ENCODE measurements around the gene TANC1.

Gene TANC1

DNA sequence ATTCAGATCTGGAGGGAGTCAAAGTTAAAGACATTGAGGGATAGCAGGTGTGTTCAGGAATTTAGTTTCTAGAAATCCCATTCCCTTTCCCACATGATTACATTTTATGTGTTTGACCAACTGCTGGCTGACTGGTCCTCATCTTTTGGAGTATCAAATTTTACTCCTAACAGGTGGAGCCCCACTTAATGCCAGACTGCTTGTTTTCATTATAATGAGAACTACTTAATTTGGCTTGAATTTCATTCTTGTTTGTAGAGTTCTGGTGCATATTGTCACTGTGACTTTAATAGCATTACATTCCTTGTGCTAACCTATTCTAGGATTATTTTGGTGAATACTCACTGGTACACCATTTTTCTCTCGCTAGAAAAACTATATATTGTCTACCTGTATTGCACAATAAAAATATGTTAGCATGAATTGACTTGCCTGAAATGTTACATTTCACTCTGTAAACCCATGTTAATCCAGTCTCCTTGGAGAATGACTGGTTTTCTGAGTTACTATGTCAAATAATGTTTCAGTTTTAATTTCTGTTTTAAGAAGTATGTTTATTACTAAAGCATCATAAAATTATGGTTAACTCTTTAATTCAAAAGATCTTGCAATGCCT is 98.2 kb downstream of the TANC1 start:
- no peak for DNase-seq

DNA sequence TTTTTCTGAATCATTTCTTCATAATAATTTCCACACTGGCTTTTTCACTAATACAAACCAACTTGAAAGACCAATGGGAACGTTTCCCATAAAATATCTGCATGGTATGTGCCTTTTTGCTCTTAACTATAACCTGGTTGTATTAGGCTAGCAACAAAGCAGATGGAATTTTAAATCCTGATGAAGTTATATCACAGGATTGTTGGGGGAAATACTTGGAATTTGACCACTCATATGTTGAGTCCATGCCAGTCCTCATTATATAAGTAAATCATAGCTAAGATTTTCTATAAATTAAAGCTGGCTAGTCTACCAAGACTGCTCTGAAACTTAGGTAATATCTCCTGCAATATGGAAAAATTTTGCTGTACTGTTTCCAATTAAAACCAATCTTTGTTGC is 99.5 kb downstream of the TANC1 start:
- DNase-seq = no peak

DNA sequence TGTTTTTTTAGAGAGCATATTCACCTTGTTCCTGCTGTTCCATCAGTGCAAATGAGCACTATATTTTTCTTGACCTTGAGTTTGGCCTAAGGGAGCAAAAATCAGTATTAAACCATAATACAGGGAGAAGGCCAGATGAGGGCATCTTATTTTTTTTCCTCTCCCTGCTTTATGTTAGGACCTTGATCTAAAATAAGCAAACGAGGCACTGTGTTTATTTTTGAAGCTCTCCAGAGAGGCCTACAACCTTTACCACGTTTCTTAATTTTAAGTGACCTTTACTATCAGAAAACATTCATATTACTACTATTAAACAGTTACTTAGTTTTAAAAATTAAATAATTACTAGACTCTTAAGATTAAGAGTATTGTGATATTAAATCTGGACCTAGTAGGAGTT is 100.8 kb downstream of the TANC1 start:
- no peak for DNase-seq

DNA sequence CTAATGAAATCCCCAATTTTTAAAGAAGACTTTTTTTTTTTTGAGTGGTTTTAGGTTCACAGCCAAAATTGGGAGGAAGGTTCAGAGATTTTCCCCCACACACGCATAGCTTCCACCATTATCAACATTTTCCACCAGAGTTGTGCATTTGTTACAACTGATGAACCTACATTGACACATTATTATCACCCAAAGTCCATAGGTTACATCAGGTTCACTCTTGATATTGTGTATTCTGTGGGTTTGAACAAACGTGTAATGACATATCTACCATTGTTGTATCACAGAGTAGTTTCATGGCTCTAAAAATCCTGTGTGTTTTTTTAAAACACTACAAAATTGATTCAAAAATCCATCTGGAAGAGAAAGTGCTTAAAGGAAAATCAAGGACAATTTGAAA is 101.8 kb downstream of the TANC1 start:
- no peak for DNase-seq

DNA sequence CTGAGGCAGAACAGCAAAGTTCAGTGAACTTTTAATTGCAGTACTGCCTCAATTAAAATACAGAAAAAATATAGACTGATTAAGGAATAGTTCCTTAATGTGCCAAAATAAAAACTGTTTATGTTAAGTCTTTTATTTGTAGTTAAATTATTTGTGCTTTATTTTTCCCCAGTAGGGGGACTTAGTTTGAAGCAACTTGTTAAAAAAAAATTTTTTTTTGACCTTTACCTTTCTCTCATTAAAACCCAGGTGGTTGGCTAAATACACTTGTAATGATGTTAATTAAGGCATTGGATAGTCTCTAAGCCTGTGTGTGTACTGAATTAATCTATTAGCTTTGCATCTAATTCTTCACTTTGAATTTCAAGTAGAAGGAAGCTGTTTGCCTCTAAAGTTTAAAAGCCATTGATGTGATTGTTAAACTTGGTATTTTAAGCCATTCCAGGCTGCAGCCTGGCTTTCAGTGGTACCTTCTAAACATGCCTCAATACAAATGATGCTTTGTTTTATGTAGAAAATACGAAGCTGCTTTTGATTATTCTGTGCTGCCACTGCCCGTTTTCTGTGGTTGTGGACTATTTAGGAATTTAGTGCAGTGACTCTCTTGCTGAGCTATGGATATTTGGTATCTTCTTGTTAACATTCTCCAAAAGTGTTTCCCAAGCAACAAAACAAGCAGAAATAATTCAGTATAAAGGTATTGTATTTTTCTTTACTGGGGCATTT is 102.9 kb downstream of the TANC1 start:
- DNase-seq = no peak

DNA sequence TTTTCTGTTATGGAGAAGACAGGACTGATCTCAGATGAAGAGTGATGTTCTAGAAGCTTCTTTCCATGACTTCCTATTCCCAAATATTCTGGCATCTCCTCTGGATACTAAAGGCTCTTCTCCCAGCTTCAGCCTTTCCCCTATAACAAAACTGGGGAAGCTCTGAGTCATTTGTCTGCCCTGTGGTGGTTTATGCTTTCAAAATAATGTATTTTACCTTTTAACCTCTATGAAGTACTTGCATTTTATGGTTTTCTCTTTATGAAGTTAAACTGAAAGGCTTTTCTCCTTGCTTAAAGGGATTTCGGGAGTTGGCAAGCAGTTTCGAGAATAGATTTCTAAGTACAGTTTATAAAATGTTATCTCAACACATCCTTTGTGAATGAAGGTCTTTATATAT is 104.4 kb downstream of the TANC1 start:
- no peak for DNase-seq

DNA sequence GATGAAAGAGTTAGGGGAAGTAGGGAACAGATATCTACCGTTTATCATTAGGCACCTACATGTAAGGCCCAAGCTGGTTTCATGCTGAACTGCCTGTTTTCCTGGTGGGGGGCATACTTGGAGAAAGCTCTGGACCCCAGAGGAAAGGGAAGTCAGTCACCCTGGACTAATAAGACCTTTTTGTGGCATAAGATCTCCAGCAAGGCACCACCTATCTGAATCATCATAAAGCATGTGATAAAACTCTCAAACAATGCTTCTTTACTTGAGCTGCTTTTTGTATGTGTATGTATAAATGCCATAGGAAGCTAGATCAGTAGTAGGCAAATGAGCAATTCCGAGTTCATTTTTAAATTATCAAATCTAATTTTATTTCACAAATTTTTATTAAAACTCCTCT is 104.8 kb downstream of the TANC1 start:
- no peak for DNase-seq

DNA sequence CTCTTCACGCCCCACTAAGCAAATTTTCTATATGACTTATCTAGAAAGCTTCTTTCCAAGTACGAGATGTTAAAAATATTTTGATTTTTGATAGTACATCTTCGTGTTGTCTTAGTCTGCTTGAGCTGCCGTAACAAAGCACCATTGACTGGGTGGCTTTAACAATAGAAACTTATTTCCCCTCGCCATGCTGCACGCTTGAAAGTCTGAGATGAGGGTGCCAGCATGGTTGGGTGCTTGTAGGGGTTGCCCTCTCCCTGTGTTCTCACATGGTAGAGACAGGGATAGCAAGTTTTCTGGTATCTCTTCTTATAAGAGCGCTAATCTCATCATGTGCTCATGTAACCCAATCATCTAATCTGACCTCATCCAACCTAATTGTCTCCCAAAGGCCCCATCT is 106.2 kb downstream of the TANC1 start:
- DNase-seq = no peak

DNA sequence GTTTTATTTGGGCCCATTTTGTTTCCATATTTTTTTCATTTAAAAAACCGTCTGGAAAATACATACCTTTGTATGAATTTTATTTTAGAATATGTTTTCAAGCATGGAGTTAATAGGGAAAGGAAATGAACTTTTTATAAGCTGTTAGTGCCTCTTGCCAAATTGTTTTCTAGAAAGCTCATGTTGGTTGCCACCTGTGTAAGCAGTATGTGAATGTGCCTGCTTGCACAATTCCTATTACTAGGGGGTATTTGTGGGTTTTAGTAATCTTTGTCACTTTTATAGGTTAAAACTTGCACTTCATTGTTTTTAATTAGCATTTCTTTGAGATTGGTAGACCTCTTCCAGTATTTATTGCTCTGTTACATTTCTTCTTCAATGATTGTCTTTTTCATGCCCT is 107.3 kb downstream of the TANC1 start:
- no peak for DNase-seq

DNA sequence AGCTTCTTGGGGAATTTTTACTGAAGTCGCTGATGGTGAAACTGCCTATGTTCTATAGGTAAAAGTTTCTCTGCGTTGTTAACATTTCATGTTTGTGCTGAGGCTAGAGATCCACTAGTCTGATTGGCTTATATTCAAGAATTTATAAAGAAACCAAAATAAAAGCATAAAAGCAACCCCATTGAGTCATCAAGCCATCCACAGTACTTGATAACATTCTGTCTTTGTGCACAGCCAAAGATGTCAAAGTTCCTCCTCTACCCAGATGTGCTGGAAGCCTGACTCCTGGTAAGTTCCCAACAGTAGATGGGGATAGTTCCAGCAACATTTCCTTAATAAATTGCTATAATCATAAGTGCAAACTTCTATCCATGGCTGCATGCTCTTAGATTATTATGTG is 107.8 kb downstream of the TANC1 start:
- DNase-seq = no peak

DNA sequence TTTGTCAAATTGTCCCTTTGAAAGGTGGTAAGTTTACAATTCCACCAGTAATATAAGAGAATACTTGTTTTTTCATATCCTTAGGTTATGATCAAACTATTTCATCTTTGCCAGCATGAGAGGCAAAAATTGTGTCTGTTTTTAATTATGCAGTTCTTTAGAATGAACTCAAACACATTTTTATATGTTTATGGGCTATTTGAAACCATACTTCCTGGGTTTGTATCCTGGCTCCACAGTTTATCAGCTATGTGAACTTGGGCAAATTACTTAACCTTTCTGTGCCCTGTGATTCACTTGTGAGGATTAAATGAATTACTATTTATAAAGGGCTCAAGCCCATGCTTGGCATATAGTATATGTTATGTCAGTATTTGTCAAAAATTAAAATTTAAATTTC is 109.4 kb downstream of the TANC1 start:
- no peak for DNase-seq

DNA sequence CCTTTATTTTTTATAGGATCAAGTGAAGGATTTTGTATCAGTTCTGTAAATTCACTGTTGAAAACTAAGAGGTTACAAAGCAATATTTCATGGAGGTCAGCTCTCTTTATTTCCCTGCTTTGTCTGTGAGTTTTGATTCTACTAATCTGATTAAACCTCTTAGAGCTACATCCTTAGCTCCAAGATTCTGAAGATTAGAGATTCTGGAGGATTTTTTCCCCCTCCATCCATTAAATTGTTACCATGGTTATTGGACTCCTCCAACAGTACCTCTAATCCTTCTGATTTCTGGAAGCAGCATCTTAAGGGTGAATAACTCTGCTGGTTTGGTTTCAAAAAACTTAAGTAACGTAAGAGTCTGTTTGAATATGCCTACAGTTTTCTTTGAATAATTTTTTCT is 110.0 kb downstream of the TANC1 start:
- no peak for DNase-seq

DNA sequence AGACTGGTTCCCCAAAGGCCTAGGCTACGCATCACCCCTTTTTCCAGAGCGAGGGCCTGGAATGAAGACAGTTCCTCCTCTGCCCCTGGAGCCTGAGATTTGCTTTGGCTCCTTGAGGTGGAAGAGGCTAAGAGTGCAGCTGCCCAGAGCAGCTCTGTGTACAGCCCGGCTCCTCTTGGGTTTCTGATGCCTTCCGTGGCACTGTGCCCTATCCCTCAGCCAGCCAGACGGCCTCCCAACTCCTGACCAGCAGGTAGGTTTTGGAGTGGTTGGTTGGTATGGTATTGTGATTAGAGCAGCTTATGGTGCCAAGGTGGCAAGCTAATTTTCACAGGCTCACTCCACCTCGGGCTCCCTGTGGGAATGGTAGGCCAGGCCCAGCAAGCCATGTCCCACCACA is 112.2 kb downstream of the TANC1 start:
- DNase-seq = no peak

DNA sequence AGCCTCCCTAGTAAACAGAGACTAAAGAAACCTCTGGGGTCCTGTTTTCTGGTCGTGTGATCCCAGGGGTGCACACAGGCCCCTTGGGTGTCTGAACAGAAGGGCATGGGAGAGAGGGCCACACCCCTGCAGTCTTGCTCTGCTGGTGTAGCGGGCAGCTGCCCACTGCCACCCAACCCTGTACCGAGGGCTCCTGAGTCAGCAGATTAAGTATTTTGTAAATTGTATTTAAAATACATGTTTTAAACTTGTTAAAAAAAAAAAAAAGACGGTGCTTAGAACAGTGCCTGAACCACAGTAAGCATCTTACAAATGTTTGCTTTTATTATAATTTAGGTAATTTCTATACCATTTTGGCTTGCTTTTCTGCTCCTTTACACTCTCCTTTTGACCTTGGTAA is 113.7 kb downstream of the TANC1 start:
- DNase-seq = no peak

DNA sequence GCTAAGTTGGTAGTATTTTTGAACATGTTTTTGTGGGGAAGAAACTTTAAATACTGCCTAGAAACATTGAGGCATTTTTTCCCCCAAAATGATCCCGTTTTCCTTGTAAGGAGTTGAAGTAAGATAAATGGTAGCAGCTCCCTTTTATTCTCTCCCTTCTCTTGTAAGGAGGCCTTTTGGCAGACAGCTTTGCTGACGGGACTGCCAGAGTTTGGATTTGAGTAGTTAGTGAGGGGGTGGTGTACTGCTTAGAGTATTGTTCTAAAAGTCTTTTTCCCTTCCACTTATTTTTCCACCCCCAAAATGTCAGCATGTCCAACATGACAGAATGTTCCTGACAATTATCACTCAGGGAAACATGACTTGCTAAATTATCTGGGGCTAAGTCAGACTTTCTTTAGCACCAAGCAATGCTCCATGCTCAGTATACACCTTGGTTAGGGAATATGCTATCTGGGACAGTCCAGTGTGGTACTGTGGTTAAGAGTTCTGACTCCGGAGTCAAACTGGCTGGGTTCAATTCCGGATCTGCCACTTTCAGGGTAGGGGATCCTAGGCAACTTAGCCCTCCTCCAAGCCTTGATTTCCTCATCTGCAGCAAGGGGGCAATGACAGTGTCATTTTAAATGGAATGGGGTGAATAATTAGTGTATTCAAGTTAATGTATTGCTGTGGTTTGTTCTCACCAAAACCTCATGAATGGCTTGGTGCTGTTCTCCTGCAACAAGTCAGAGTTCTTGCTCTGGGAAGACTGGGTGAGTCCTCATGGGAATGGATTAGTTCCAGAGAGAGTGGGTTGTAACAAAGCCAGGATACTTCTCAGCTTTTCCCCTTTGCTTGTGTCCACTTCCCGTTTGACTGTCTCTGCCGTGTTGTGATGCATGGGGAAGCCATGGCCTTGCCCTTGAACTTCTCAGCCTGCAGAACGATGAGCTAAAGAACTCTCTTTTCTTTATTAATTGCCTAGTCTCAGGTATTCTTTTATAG is 116.2 kb downstream of the TANC1 start:
- DNase-seq = no peak

DNA sequence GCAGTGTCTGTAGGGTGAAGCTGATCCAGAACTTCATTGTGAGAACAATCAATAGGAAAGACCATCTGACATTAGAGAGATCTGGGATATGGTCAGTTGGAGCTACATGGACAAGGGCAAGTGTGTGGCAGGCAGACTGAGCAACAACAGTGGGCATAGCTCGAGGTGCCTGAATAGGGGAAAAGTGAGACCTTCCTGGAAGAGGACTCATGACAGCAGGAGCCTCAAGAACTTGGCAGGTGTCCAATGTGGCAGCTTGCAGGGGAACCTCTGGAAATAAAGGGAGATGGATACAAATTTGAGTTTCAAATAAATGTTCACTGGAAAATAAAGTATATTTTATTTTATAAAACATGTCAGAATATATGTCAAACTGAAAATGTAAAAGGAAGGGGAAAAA is 117.9 kb downstream of the TANC1 start:
- DNase-seq = no peak

DNA sequence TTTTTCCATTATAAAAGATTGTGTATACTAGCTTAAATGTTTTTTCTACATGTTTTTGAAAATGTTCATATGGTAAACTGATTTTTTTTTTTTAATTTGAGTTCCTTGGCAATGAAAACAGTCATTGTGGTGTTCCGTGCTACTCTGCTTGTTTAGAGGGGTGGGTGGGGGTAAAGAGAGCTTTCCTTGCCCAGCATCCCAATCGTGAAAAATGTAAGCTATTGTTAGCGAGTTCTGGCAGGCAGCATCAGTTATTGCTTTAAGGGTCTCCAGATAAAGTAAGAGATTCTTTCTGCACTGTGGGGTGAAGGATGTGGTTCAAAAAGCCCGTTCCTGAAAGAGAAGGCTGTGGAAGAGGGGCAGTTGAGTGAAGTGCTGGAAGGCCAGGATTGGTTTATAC is 118.4 kb downstream of the TANC1 start:
- DNase-seq = no peak

DNA sequence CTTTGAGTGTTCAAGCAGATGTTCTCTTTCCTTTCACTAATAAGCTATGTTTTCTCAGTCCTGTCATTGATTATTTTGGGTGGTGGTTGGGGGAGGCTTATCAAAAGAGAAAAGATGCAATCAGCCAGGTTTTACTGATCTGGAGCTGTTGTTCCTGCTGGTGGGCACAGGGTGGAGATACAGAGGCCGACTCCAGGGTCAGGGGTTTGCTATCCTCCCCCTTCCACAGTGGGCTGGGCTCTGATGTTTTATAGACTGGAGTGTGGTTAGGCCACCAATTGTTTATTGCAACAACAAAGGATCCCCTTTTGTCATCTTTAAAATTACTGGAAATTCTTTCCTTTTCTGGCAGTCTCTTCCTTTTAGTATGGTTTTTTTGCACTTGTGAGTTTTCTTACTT is 120.5 kb downstream of the TANC1 start:
- DNase-seq = no peak

DNA sequence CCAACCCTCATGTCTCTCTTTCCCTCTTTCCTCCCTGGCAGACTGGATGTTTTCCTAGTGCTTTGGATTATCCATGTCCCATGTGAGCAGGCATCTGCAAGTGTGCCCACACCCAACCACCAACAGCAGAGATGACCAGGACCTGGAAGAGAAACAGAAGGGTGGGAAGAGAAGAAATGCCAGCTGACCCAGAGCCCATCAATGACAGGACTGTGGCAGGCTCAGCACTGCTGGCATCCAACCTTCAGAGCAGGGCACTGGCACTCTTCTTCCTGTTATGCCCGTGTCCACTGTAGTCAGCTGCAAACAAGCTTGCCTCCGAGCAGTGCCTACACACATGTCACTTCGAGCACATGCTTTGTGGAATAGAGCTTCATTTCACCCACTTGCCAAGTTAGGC is 121.1 kb downstream of the TANC1 start:
- DNase-seq = no peak

DNA sequence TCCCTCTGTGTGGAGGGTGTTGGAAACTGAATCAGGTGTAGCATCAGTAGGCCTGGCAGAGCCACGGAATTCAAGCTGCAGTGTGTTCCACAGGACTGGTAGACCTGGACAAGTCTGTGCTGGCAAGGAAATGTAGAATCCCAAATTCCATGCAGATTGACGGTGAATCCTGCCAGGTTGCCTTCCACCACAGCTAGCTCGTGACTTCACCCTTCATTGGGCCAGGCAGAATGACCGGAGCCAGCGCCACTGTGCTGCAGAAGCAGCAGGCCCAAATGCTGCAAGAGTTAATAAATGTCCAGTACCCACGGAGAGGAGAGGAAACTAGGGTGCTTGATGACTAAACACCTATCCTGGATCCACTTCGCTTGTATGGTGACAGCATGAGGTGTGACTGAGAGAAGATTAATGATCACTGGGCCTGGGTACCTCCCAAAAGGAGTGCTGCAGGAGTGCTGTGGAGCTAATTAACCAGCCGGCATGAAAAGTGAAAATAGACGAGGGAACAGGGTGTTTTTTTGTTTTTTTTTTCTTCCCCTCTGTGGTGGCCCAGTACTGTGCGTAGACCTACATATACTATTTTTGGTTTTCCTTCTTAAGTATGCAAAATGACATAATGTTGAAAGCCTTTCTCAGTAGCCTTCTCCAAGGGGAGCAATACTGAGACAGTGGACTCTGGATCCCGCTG is 122.2 kb downstream of the TANC1 start:
- DNase-seq = no peak

DNA sequence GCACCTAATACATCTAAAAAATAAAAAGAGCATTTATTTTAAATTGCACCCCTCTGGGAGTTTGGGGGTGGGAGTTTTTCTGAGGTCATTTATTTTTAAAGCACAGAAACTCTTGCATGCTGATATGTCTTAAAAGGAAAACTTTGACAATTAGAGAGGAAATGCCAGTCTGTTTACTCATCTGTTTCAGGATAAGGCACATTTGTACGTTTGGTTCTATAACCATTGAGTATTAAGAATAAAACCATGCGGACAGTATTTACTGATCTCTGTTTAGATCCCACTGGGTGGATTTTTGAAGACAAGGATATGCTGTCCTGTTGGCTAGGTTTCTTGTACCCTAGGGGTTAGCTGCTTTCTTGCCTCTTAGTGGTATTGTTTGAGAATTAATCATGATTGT is 122.9 kb downstream of the TANC1 start:
- no peak for DNase-seq

DNA sequence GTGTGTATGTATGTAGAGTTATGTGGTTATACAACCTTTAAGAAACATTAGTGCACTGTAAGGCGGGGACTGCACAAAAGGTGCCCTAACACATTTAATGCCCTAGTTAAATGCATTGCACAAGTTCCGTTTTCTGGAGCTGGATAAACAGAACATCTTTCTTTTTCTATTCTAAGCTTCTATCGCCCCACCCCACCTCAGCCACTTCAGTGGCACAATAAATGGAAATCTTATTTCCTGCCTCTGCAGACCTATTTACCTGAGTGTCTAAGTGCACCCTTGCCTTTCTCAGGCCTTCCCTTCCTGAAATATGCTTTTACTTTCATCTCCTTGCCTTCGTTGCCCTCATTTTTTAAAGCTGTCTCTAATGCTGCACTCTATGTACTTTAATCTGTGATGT is 123.5 kb downstream of the TANC1 start:
- DNase-seq = no peak

DNA sequence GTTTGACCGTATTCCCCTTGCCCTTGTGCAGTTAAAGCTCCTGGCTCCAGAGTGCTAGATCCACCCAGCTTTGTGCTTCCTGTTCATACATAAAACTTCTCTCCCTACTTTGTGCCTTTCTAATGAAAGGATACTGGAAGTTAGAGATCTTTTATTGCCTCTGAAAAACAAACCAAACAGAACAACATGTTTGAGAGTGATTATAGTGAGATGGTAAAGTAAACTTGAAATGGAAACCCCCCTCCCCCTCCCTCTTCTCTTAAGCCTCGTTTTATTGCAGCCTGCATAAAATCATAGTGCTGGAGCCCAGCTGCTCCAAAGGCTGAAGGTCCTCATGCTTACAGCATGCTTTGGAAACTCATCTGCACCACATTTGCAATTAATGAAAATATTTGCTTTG is 125.1 kb downstream of the TANC1 start:
- no peak for DNase-seq
